NCI-H2107 treated with DMSO at 0.1 percent for 48 hours (cell line): ENCODE data around the gene GALNT17.
"Not testable (repeated sequence)": the region's sequence is repeated elsewhere in the genome, so short reads cannot be mapped to it uniquely, and the experiment has no call there.

Source experiments
- DNase-seq: peaks from one replicate; lab custom pipeline; 2025; ENCODE audit not compliant: unreplicated experiment; lab: John Stamatoyannopoulos, UW

The GALNT17 gene

GRCh38 chr7:71731740-71732139, 599.8 kb downstream of the GALNT17 start:
- DNase-seq: no peak

GRCh38 chr7:71733107-71733870, 601.3 kb downstream of the GALNT17 start:
- DNase-seq: peak; percentile 54

- peak; percentile 55 for DNase-seq
Measured at GRCh38 chr7:71735961-71736556, 604.1 kb downstream of the GALNT17 start.

- DNase-seq: not testable (repeated sequence)
Measured at GRCh38 chr7:71737931-71738540, 606.1 kb downstream of the GALNT17 start.

- no peak for DNase-seq
Measured at GRCh38 chr7:71739520-71740173, 607.7 kb downstream of the GALNT17 start.

- no peak for DNase-seq
Measured at GRCh38 chr7:71740174-71740560, 608.2 kb downstream of the GALNT17 start.

- DNase-seq: no peak
Measured at GRCh38 chr7:71746006-71746405, 614.1 kb downstream of the GALNT17 start.

- DNase-seq: no peak
Measured at GRCh38 chr7:71750290-71750689, 618.3 kb downstream of the GALNT17 start.

- no peak for DNase-seq
Measured at GRCh38 chr7:71752171-71752935, 620.4 kb downstream of the GALNT17 start.

GRCh38 chr7:71753236-71753635, 621.3 kb downstream of the GALNT17 start:
- no peak for DNase-seq

GRCh38 chr7:71753956-71754664, 622.2 kb downstream of the GALNT17 start:
- DNase-seq: no peak

- DNase-seq: no peak
Measured at GRCh38 chr7:71754828-71755227, 622.9 kb downstream of the GALNT17 start.

GRCh38 chr7:71761336-71761735, 629.4 kb downstream of the GALNT17 start:
- no peak for DNase-seq
